ENCODE data around the gene JUP.

The JUP gene

DNA sequence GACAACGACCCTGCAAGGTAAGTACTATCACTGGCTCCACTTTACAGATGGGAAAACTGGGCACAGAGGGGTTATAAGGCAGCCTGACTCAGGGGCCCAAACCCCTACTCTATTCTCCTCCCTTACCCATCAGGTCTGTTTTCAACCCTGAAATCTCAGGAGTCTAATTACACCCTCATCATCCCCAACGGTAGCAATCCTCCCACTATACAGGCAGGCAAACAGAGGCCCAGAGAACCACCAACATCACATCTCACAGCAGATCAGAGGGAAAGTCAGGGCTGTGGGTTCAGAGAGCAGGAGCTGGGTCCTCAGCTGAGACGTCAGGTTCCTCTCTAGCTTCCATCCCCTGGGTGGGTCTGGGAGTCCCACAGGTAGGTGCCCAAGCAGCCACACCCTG is 16.5 kb downstream of the JUP start:
- Histone ChIP-seq H2AFZ (ENCODE audit: low read depth, low read length) (no peak overlapping the region), H2BK12ac (ENCODE audit: low read length in 2 of 2) (no peak overlapping the region), H3K9me3 (ENCODE audit: control insufficient read depth, low read length) (no peaks in the 10 kb centered on the region), H3K27me3 (ENCODE audit: control insufficient read depth in 1 of 2, insufficient read depth in 1 of 2, low read length in 2 of 2) (peaks cover 0 to 13% of the 10 kb centered on the region in 2 experiments), H2AK5ac (ENCODE audit: low read length, severe bottlenecking) (no peak overlapping the region), H3K36me3 (ENCODE audit: control insufficient read depth in 1 of 2, insufficient read depth in 2 of 2, low read depth in 1 of 2, low read length in 2 of 2) (peaks cover 0 to 88% of the 10 kb centered on the region in 2 experiments), H3K79me1 (replicated peaks; ENCODE audit: low read length, poor library complexity, severe bottlenecking) (peaks cover 26% of the 10 kb centered on the region), H3K4me2 (ENCODE audit: low read length, poor library complexity, severe bottlenecking) (no peak overlapping the region), H2BK120ac (ENCODE audit: low read depth, low read length) (no peak overlapping the region), H3K4me3 (ENCODE audit: insufficient read depth in 1 of 2, low read depth in 1 of 2, low read length in 2 of 2) (no peak overlapping the region), H3K27ac (ENCODE audit: low read length, poor library complexity, severe bottlenecking) (no peak overlapping the region), H3K18ac (ENCODE audit: low read depth in 1 of 2, low read length in 2 of 2) (no peak overlapping the region), H3K14ac (ENCODE audit: low read length in 2 of 2) (no peak overlapping the region), H4K91ac (ENCODE audit: low read length) (no peak overlapping the region), H2BK15ac (ENCODE audit: low read depth, poor library complexity, severe bottlenecking) (no peak overlapping the region), H3K23ac (ENCODE audit: low read length in 2 of 2) (peak overlapping the region in 1 of 2 experiments; percentile 47), H4K8ac (ENCODE audit: low read length) (no peak overlapping the region), H2BK5ac (ENCODE audit: low read depth, low read length, poor library complexity, severe bottlenecking) (no peak overlapping the region), H3K4me1 (ENCODE audit: control insufficient read depth, insufficient read depth, low read depth, low read length) (peaks cover 40% of the 10 kb centered on the region), H3K9ac (ENCODE audit: low read length) (no peak overlapping the region), H3K4ac (ENCODE audit: low read depth in 1 of 2, low read length in 2 of 2) (no peak overlapping the region)
- WGBS: 92% methylated on average over 3 of the region's 3 CpGs
- DNase-seq: no peak

DNA sequence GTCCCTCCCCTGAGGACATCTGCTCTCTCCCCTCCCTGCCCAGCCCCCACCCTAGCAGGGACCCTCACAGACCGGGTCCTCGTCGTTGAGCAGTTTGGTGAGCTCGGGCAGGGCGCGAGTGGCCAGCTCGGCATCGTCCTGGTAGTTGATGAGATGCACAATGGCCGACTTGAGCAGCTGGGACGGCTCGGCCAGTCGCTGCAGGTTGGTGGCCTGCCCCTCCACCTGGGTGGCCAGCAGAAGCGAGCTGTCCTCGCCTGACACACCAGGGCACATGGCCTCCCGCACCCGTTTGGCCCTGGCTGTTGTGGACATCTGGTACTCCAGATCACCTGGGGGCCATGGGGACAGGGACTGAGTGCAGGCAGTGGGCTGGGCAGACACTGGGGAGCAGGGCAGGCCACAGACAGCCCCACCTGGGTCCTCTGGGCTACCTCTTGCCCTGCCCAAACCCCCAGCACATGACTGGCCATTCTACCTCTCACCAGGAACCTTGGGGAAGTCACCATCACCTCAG is 17.1 kb downstream of the JUP start:
- WGBS: 96% methylated on average over 16 of the region's 16 CpGs
- no peak overlapping the region for H2BK120ac ChIP-seq (ENCODE audit: low read depth, low read length)

DNA sequence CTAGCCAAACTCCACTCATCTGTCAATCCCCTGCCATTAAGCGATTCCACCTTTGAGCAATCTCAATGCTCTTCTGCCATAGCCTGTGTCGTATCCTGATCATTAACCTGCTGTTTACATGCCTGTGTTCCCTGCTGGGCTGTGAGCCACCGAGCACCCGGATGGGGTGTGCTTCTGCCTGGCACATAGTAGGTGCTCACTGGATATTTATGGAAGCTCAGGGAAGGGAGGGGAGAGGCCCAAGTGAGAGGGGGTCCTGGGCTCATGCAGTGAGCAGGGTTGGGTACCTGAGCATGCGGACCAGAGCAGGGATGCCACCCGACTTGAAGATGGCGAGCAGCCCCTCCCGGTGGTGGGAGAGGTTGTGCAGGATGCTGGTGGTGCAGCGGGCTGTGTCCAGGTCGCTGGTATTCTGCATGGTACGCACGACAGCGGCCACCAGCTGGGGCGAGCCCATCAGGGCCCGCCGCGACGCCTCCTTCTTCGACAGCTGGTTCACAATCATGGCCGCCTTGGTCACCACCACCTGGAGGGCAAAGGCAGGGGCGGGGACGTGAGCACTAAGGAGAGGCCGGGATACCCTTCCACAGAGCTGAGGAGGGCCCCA is 17.7 kb downstream of the JUP start:
- Histone ChIP-seq H2AFZ (ENCODE audit: low read depth, low read length) (no peak overlapping the region), H2BK120ac (ENCODE audit: low read depth, low read length) (no peak overlapping the region), H3K79me1 (replicated peaks; ENCODE audit: low read length, poor library complexity, severe bottlenecking) (peaks cover 34% of the 10 kb centered on the region), H3K4me1 (ENCODE audit: control insufficient read depth, insufficient read depth, low read depth, low read length) (peaks cover 33% of the 10 kb centered on the region), H2BK15ac (ENCODE audit: low read depth, poor library complexity, severe bottlenecking) (no peak overlapping the region), H3K4me3 (ENCODE audit: insufficient read depth in 1 of 2, low read depth in 1 of 2, low read length in 2 of 2) (peak overlapping the region in 1 of 2 experiments; percentile 8), H3K14ac (ENCODE audit: low read length in 2 of 2) (no peak overlapping the region), H3K4ac (ENCODE audit: low read depth in 1 of 2, low read length in 2 of 2) (no peak overlapping the region), H3K36me3 (ENCODE audit: control insufficient read depth in 1 of 2, insufficient read depth in 2 of 2, low read depth in 1 of 2, low read length in 2 of 2) (peaks cover 0 to 90% of the 10 kb centered on the region in 2 experiments), H3K9ac (ENCODE audit: low read length) (no peak overlapping the region), H4K8ac (ENCODE audit: low read length) (no peak overlapping the region), H3K4me2 (ENCODE audit: low read length, poor library complexity, severe bottlenecking) (no peak overlapping the region), H3K18ac (ENCODE audit: low read depth in 1 of 2, low read length in 2 of 2) (no peak overlapping the region), H3K27me3 (ENCODE audit: control insufficient read depth in 1 of 2, insufficient read depth in 1 of 2, low read length in 2 of 2) (peaks cover 0 to 13% of the 10 kb centered on the region in 2 experiments), H4K91ac (ENCODE audit: low read length) (no peak overlapping the region), H3K27ac (ENCODE audit: low read length, poor library complexity, severe bottlenecking) (no peak overlapping the region), H2AK5ac (ENCODE audit: low read length, severe bottlenecking) (no peak overlapping the region), H2BK12ac (ENCODE audit: low read length in 2 of 2) (no peak overlapping the region), H3K23ac (ENCODE audit: low read length in 2 of 2) (no peak overlapping the region), H2BK5ac (ENCODE audit: low read depth, low read length, poor library complexity, severe bottlenecking) (no peak overlapping the region), H3K9me3 (ENCODE audit: control insufficient read depth, low read length) (no peaks in the 10 kb centered on the region)
- DNase-seq: no peak
- 97% methylated on average over 23 of the region's 23 CpGs for WGBS

More for the DNA sequence above, 17.1 kb downstream of the JUP start:
- no peak overlapping the region for H4K91ac ChIP-seq (ENCODE audit: low read length)
- H2AFZ ChIP-seq (ENCODE audit: low read depth, low read length): no peak overlapping the region
- H2BK12ac ChIP-seq (ENCODE audit: low read length in 2 of 2): no peak overlapping the region
- no peak overlapping the region for H3K14ac ChIP-seq (ENCODE audit: low read length in 2 of 2)
- H3K23ac ChIP-seq (ENCODE audit: low read length in 2 of 2): no peak overlapping the region
- H3K27ac ChIP-seq (ENCODE audit: low read length, poor library complexity, severe bottlenecking): no peak overlapping the region
- no peak overlapping the region for H2BK5ac ChIP-seq (ENCODE audit: low read depth, low read length, poor library complexity, severe bottlenecking)
- H2BK15ac ChIP-seq (ENCODE audit: low read depth, poor library complexity, severe bottlenecking): no peak overlapping the region
- H3K18ac ChIP-seq (ENCODE audit: low read depth in 1 of 2, low read length in 2 of 2): no peak overlapping the region
- H3K27me3 ChIP-seq (ENCODE audit: control insufficient read depth in 1 of 2, insufficient read depth in 1 of 2, low read length in 2 of 2): peaks cover 0 to 13% of the 10 kb centered on the region in 2 experiments
- no peak overlapping the region for H3K4ac ChIP-seq (ENCODE audit: low read depth in 1 of 2, low read length in 2 of 2)
- H3K79me1 ChIP-seq (replicated peaks; ENCODE audit: low read length, poor library complexity, severe bottlenecking): peaks cover 31% of the 10 kb centered on the region
- no peak overlapping the region for H2AK5ac ChIP-seq (ENCODE audit: low read length, severe bottlenecking)
- peaks cover 37% of the 10 kb centered on the region for H3K4me1 ChIP-seq (ENCODE audit: control insufficient read depth, insufficient read depth, low read depth, low read length)
- H3K9me3 ChIP-seq (ENCODE audit: control insufficient read depth, low read length): no peaks in the 10 kb centered on the region
- DNase-seq: no peak
- no peak overlapping the region for H3K4me2 ChIP-seq (ENCODE audit: low read length, poor library complexity, severe bottlenecking)
- H3K9ac ChIP-seq (ENCODE audit: low read length): no peak overlapping the region
- H3K36me3 ChIP-seq (ENCODE audit: control insufficient read depth in 1 of 2, insufficient read depth in 2 of 2, low read depth in 1 of 2, low read length in 2 of 2): peaks cover 0 to 88% of the 10 kb centered on the region in 2 experiments
- no peak overlapping the region for H4K8ac ChIP-seq (ENCODE audit: low read length)
- H3K4me3 ChIP-seq (ENCODE audit: insufficient read depth in 1 of 2, low read depth in 1 of 2, low read length in 2 of 2): no peak overlapping the region

DNA sequence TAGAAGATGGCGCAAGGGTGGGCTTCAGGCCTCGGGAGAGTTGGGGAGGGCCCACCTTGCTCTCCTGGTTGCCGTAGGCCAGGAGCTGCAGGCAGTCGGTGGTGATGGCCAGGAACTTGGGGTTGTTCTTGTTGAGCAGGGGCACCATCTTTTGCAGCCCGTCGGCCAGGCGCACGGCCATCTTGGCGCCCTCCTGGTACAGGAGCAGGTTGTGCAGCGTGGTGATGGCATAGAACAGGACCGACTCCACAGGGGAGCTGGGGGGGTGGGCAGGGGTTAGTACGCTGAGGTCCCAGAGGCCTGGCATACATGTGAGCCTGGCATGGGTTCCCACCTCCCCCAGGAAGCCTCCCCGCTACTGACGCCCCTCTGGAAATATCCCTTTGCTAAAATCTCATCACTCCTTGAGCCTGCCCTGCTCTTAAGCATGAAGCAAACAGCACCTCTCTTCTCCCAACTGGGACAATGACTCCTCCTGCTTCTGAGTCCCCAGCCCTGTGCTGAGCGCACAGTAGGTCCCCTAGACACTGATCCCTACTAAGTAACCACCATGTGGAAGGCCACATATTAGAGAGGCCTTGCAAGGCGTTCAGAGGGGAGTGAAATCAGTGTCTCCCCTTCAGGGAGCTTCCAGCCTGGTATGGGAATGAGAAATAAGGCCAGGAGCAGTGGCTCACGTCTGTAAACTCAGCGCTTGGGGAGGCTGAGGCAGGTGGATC is 19.0 kb downstream of the JUP start:
- Histone ChIP-seq H3K4me1 (ENCODE audit: control insufficient read depth, insufficient read depth, low read depth, low read length) (peaks cover 21% of the 10 kb centered on the region), H3K23ac (ENCODE audit: low read length in 2 of 2) (no peak overlapping the region), H3K18ac (ENCODE audit: low read depth in 1 of 2, low read length in 2 of 2) (no peak overlapping the region), H2AK5ac (ENCODE audit: low read length, severe bottlenecking) (no peak overlapping the region), H3K4me3 (ENCODE audit: insufficient read depth in 1 of 2, low read depth in 1 of 2, low read length in 2 of 2) (no peak overlapping the region), H3K9me3 (ENCODE audit: control insufficient read depth, low read length) (no peaks in the 10 kb centered on the region), H2BK5ac (ENCODE audit: low read depth, low read length, poor library complexity, severe bottlenecking) (no peak overlapping the region), H2BK15ac (ENCODE audit: low read depth, poor library complexity, severe bottlenecking) (no peak overlapping the region), H3K4me2 (ENCODE audit: low read length, poor library complexity, severe bottlenecking) (no peak overlapping the region), H3K4ac (ENCODE audit: low read depth in 1 of 2, low read length in 2 of 2) (no peak overlapping the region), H4K91ac (ENCODE audit: low read length) (no peak overlapping the region), H3K14ac (ENCODE audit: low read length in 2 of 2) (no peak overlapping the region), H4K8ac (ENCODE audit: low read length) (no peak overlapping the region), H2BK120ac (ENCODE audit: low read depth, low read length) (no peak overlapping the region), H3K79me1 (replicated peaks; ENCODE audit: low read length, poor library complexity, severe bottlenecking) (peaks cover 41% of the 10 kb centered on the region), H2AFZ (ENCODE audit: low read depth, low read length) (no peak overlapping the region), H3K27ac (ENCODE audit: low read length, poor library complexity, severe bottlenecking) (no peak overlapping the region), H3K27me3 (ENCODE audit: control insufficient read depth in 1 of 2, insufficient read depth in 1 of 2, low read length in 2 of 2) (peaks cover 0 to 10% of the 10 kb centered on the region in 2 experiments), H2BK12ac (ENCODE audit: low read length in 2 of 2) (no peak overlapping the region), H3K36me3 (ENCODE audit: control insufficient read depth in 1 of 2, insufficient read depth in 2 of 2, low read depth in 1 of 2, low read length in 2 of 2) (peaks cover 0 to 93% of the 10 kb centered on the region in 2 experiments), H3K9ac (ENCODE audit: low read length) (no peak overlapping the region)
- no peak for DNase-seq
- WGBS: over 99% methylated on average over 17 of the region's 18 CpGs
